TTC549 (cell line): ENCODE results near the gene CBLC.
"Not testable (repeated sequence)": the region's sequence is repeated elsewhere in the genome, so short reads cannot be mapped to it uniquely, and the experiment has no call there.

Source experiments
- FAIRE-seq: peaks from 2 replicates; lab custom pipeline; 2012; peaks lifted over from hg19 to GRCh38; lab: Jason Lieb, UNC

Gene CBLC

DNA sequence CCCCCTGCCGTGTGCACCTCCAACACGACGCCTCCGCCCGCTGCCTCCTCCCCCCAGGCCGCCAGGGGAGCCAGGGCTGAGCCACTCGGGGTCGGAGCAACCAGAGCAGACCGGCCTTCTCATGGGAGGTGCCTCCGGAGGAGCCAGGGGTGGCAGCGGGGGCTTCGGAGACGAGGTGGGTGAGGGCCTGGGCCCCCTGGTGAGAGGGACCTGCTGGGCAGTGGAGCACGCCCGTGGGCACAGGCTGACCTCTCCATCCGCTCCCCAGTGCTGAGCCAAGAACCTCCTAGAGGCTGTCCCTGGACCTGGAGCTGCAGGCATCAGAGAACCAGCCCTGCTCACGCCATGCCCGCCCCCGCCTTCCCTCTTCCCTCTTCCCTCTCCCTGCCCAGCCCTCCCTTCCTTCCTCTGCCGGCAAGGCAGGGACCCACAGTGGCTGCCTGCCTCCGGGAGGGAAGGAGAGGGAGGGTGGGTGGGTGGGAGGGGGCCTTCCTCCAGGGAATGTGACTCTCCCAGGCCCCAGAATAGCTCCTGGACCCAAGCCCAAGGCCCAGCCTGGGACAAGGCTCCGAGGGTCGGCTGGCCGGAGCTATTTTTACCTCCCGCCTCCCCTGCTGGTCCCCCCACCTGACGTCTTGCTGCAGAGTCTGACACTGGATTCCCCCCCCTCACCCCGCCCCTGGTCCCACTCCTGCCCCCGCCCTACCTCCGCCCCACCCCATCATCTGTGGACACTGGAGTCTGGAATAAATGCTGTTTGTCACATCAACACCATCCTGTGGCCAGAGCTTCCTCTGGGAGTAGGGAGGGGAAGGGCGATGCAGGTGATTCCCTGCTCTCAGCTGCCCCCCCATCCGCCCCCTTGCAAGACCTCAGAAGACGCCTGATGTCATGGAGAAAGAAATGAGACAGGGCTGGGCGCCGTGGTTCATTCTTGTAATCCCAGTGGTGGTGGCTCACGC is 43.2 kb downstream of the CBLC start:
- FAIRE-seq: no peak

DNA sequence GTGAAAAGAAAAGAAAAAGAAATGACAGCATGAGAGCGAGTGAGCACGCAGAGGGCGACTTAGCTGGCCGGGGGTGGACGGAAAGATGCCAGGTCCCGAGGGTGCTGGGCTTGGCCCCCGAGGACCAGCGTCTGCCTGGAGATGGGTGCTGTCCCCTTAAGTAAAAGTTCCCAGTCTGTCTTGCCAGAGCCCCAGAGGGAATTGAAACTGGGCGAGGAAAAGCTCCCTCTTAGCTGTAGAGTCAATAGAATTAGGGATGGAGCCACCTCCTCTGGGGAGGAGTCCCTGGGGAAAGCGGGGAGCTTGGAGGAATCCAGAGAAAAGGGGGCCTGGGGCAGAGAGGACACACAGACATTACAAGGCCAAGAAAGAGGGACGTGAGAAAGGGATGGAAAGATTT is 44.5 kb downstream of the CBLC start:
- no peak for FAIRE-seq

DNA sequence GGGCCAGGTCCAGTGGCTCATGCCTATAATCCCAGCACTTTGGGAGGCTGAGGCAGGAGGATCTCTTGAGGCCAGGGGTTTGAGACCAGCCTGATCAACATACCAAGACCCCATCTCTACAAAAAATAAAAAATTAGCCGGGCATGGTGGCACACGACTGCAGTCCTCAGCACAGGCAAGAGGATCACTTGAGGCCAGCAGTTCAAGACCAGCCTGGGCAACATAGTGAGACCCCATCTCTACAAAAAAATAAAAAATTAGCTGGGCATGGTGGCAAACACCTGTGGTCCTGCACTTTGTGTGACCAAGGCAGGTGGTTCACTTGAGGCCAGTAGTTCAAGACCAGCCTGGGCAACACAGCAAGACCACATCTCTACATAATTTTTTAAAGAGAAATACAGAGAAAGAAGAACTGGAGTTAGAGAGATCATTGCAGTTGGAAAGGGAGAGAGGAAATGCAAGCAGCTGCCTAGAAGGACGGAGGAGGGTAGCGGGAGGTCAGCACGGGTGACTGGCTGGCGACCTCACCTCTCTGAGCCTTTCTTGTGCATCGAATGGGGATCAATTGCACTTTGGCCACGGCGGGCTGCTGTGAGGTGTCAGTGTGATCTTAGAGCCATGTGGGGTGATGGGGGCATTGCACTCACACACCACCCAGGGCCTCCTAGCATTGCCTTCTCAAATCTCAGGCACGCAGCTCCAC is 45.1 kb downstream of the CBLC start:
- FAIRE-seq: no peak

DNA sequence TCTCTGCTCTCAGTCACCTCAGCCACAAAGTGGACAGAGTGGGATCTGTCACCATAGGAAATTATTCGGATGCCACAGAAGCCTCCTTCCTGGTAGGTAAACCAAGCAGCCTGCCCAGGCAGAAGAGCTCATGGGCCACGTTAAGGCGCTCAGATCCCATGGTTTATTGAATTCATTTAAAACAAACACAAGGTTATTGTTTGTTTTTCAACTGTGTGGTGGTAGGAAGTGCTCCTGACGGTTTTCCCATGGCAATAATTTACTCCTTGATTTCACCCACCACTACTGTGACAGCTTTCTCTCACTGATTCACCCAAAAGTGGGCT is 45.6 kb downstream of the CBLC start:
- FAIRE-seq: no peak

DNA sequence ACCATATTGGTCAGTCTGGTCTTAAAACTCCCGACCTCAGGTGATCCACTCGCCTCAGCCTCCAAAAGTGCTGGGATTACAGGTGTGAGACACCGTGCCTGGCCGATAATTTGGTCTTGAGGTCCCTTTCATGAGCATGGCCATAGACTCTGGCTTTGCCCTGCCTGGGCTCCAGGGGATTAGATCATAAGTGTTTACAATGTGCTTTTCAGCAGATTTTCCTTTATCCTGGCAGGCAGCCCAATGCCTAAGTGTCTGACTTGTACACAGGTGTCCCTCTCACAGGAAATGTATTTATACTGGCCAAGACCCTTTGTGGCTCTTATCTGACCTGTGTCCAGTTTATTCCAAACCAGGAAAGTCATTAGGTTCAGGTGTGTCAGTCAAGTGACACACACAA is 47.1 kb downstream of the CBLC start:
- FAIRE-seq: no peak

DNA sequence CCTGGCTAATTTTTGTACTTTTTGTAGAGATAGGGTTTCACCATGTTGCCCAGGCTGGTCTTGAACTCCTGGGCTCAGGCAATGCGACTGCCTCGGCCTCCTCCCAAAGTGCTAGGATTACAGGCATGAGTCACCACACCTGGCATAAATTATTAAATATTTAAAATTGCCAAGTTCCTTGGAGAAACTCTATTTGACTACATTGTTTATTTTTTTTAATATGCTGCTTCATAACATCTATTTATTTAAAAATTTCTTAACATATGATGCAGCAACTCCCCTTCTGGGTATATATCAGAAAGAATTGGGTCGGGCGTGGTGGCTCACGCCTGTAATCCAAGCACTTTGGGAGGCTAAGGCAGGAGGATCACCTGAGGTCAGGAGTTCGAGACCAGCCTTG is 55.2 kb downstream of the CBLC start:
- not testable (repeated sequence) for FAIRE-seq

DNA sequence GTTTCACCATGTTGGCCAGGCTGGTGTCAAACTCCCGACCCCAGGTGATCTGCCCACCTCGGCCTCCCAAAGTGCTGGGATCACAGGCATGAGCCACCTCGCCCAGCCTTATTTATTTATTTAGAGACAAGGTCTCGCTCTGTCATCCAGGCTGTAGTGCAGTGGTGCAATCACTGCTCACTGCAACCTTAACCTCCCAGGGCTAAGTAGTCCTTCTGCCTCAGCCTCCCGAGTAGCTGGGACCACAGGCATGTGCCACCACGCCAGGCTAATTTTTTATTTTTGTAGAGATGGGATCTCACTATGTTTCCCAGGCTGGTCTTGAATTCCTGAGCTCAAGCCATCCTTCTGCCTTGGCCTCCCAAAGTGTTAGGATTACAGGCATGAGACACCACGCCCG is 56.7 kb downstream of the CBLC start:
- FAIRE-seq: not testable (repeated sequence)

DNA sequence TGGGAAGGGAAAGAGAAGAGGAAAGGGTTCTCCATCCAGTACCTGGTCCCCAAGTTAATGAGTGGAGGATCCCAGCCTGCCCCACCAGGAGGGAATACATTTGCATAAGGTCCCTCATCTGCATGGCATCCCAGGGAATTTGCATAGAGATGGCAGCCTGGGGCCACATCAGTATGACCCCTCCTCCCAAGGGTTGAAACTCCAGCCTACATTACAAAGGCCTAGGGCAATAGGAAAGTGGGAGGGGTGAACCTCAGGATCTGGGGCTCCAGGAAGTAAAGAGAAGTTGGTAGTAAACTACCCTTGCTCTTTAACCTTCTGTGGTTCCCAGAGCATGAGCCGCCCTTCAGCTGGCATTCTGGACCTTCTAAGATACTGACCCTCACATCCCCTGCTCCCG is 61.6 kb downstream of the CBLC start:
- no peak for FAIRE-seq

DNA sequence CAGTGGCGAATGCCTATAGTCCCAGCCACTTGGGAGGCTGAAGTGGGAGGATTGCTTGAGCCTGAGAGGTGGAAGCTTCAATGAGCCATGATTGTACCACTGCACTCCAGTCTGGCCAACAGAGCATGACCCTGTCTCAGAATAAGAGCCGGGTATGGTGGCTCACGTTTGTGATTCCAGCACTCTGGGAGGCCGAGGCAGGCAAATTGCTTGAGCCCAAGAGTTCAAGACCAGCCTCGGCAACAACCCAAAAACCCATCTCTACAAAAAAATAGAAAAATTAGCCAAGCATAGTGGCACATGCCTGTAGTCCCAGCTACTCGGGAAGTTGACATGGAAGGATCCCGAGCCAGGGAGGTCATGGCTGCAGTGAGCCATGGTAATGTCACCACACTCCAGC is 63.1 kb downstream of the CBLC start:
- FAIRE-seq: no peak

DNA sequence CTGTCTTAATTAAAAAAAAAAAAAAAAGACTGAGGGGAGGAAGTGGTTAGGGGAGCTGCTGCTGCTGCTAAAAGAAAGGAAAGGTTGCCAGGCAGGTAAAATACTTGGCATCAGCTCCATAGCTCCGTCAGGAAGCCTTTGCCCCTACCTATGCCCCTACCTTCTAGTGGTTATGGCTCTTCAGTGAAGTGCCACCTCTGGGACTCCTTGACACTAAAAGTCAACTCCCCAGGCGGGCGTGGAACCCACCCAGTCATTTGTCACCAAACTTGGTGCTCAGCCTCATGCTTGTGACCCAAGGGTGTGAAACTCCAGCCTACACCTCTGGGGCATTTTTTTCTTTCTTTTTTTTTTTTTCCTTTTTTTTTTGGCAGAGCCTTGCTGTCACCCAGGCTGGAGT is 63.5 kb downstream of the CBLC start:
- FAIRE-seq: no peak

DNA sequence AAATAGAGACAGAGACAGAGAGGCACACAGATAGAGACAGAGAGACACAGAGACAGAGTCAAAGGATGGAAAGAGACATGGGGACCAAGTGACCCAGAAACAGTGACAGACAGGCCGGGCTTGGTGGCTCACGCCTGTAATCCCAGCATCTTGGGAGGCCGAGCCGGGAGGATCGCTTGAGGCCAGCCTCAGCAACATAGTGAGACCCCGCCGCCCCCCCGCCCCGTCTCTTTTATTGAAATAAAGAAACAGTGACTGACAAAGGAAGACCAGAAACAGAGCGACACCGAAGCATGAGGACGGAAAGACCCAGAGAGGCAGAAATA is 67.6 kb downstream of the CBLC start:
- no peak for FAIRE-seq

DNA sequence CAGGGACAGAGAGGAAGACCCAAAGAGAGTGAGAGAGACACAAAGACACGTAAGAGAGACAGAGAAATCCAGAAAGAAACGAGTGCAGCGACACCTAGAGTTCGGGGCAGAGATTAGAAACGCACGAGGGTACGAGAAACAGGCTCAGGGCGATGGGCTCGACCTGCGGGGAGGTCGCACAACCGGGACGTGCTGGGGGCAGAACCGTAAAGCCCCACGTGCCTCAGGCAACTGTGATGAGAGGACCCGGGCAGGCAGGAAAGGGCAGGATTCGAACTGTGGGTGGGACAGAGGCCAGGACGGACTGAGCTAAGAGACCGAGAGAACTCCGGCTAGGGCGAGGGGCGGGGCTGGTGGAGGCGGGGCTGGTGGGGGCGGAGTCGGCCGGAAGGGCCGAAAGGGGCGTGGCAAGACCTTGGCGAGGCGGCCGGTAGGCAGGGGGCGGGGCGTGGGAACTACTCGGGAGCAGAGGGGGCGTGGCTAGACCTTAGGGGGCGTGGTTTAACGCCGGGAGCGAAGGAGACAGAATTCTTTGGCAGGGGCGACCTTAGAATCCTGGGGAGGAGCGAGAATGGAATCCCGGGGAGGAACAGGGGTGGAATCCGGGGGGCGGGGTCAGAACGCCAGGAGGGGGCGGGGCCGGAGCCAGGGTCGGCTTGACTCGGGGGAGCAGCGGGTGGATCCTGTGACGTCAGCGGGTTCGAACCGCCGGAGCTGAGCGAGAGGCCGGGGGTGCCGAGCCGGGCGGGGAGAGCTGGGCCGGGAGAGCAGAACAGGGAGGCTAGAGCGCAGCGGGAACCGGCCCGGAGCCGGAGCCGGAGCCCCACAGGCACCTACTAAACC is 68.1 kb downstream of the CBLC start, which contains the start of gene NECTIN2:
Gene NECTIN2 (plus strand): TSS at position 686 of the 843 bp plus-strand sequence. CDS start 229 bp downstream, outside the sequence.
- FAIRE-seq: peak; percentile 63

DNA sequence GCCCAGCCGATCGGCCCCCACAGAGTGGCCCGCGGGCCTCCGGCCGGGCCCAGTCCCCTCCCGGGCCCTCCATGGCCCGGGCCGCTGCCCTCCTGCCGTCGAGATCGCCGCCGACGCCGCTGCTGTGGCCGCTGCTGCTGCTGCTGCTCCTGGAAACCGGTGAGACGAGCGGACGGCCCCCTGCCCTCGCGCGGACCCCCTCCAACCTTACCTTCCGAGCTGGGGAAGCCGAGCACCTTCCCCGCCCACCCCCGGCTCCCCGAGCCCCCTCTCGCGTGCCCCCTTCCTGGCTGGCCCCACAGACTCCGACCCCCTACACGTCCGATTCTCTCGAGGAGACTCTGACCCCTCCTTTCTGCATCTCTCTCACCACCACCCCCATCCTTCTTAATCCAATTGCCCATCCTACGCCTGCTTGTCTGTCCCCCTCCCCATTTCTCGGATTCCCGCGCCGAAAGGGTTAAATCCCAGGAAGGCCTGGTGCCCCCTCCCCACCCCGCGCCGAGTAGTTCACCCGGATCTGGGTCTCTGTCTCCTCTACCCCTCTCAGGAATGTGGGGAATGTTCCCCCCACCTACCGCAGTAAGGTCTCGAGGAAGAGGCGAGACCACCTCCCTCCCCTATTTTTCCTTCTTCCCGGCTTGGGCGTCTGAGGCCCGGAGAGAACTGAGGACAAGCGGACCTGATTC is 68.9 kb downstream of the CBLC start:
- FAIRE-seq: no peak

DNA sequence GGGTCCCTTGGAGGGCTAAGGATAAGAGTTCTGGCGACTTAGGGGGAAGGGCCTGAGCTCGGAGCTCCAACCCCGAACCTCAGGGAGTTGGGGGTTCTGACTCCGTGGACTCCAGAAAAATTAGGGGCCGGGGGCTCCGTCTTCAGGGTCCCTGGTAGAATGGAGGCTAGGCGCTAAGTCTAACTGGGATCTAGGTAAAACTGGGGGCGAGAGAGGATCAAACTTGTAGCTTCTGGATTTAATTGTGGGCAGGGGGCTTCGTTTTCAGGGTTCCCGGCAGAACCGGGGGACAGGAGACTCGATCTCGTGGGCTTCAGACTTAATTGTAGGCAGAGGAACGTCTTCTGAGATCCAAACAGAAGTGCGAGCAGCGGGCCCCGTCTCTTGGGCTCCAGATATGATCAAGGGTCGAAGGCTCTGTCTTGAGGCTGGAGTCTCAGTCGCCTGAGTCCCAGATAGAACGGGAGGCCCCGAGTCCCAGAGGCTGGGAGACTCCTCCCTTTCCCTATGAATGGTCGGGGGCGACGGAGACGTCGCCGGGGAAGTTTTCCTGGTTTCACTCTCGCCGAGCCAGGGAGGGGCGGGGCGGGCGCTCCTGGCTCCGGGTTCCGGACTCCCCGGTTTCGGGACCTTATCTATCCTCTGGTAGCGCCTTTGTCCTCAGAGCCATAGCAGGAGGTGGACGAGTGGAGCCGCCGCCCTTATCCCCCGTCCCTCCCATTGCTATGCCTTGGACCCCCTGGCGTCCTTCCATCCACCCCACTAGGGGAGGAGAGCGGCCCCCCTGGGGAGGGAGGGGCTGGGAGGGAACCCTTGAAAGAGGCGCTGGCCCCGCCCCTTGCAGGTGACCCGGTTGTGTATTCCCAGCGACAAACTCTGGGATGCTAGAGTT is 69.7 kb downstream of the CBLC start:
- no peak for FAIRE-seq

DNA sequence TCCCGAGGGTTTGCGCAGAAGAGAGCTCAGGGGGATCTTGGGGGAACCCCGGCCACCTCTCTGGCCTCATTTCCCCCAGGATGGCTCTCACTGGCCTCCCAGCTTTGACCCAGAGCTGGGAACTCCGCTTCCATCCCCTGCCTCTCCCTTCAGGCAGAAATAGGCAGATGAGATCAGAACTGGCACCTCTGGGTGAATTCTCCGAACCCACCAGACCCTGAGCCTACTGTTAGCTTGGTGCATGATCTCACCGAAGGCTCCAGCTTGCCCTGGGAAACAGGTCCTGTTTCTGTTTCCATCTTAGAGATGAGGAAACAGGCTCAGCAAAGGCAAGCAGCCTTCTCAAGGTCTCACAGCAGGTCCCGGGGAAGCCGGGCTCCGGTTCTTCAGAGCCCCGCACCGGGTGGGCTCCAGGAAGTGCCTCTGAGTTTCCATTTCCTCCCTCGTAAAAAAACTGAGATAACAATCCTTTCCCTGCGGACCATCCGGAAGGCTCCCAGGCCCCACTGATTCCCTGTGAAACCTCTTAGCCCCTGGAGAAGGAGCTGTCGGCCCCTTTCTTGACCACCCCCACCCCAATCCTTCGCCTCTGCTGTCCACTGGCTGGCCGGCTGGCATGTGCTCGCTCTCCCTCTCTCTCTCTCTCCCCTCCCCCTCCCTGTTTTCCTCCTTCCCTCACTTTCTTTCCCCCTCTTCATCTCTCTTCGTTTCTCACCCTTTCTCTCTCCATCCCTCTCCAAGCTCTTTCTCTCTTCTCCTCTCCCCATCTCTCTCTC is 70.5 kb downstream of the CBLC start:
- FAIRE-seq: no peak

DNA sequence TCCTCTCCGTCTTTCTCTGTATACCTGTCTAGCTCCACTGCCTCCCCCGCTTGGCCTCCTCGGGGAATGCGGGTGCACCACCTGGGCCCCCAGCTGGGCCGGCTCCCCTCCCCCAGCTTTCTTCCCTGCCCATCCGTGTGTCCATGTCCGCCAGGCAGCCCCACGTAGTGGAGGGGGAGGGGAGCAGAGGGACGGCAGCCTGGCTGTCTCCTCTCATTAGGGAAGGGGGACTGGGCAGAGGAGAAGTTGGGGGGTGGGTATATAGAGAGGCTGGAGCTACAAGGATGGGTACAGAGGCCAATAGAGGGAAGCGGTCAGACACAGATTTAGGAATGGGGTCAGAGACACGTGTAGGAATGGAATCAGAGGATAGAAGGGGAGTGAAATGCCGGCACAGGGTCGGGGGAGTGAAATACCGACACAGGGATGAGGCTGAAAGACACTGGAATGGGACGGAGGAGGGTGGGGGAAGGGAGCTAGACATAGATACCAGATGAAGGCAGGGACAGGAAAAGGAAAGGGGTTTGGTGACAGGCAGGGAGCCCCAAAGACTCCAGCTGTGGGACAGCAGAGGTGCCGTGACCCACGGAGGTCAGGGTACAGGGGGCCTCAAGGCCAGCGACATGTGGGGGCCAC is 71.2 kb downstream of the CBLC start:
- no peak for FAIRE-seq
